KG1 (cell line): ENCODE data around the gene GUCD1.
A peak's percentile ranks its signal among the peaks of the same experiment; 100 is the strongest.
"Not testable (repeated sequence)": the region's sequence is repeated elsewhere in the genome, so short reads cannot be mapped to it uniquely, and the experiment has no call there.

Experiments used
- DNase-seq: peaks from one replicate; lab custom pipeline; 2025; lab: John Stamatoyannopoulos, UW

Gene GUCD1

GRCh38 chr22:24564376-24565058, 9.6 kb upstream of the GUCD1 start:
- DNase-seq, result no peak

- DNase-seq, result no peak
Measured at GRCh38 chr22:24563246-24563645, 8.3 kb upstream of the GUCD1 start.

GRCh38 chr22:24559471-24559870, 4.5 kb upstream of the GUCD1 start:
- DNase-seq, result no peak

GRCh38 chr22:24555165-24556039, 464 bp upstream of the GUCD1 start, which contains the start of gene SNRPD3:
Gene SNRPD3, plus strand, starts transcription at chr22:24555999. Its CDS starts 1,676 bp downstream, at chr22:24557675.
- peak; percentile 98 for DNase-seq

GRCh38 chr22:24553597-24554312, 1.2 kb downstream of the GUCD1 start:
- no peak for DNase-seq

GRCh38 chr22:24552503-24553286, 2.2 kb downstream of the GUCD1 start:
- DNase-seq, result not testable (repeated sequence)

- DNase-seq, result peak; percentile 21
Measured at GRCh38 chr22:24550902-24551435, 4.0 kb downstream of the GUCD1 start.

GRCh38 chr22:24550028-24550901, 4.7 kb downstream of the GUCD1 start:
- DNase-seq, result no peak

GRCh38 chr22:24548812-24549211, 6.1 kb downstream of the GUCD1 start:
- no peak for DNase-seq

GRCh38 chr22:24543679-24544243, 11.2 kb downstream of the GUCD1 start:
- DNase-seq, result no peak

GRCh38 chr22:24543185-24543601, 11.7 kb downstream of the GUCD1 start:
- DNase-seq, result no peak

GRCh38 chr22:24542641-24543040, 12.3 kb downstream of the GUCD1 start:
- no peak for DNase-seq

GRCh38 chr22:24541681-24542515, 13.0 kb downstream of the GUCD1 start:
- DNase-seq, result no peak

GRCh38 chr22:24540470-24540869, 14.5 kb downstream of the GUCD1 start:
- DNase-seq, result no peak

- DNase-seq, result no peak
Measured at GRCh38 chr22:24536089-24536488, 18.8 kb downstream of the GUCD1 start.

- DNase-seq, result no peak
Measured at GRCh38 chr22:24535348-24535747, 19.6 kb downstream of the GUCD1 start.

GRCh38 chr22:24532075-24532474, 22.9 kb downstream of the GUCD1 start:
- no peak for DNase-seq

GRCh38 chr22:24530968-24531367, 24.0 kb downstream of the GUCD1 start:
- not testable (repeated sequence) for DNase-seq

- DNase-seq, result no peak
Measured at GRCh38 chr22:24529898-24530297, 25.0 kb downstream of the GUCD1 start.
